ENCODE results near the gene TM9SF2.

- no peak for TF ChIP-seq MAX (IDR thresholded peaks at IDR 0.05)
- no peak for TF ChIP-seq RFX5 (IDR thresholded peaks at IDR 0.05)
- TF ChIP-seq CTCF (IDR thresholded peaks at IDR 0.05), result no peak
- no peak for TF ChIP-seq SREBF2 (IDR thresholded peaks at IDR 0.05)
- TF ChIP-seq POLR2A (IDR thresholded peaks at IDR 0.05; ENCODE audit: low read length), result no peak
- no peak for TF ChIP-seq HOXA7 (CRISPR knock-in tag; IDR thresholded peaks at IDR 0.05)
- no peak for TF ChIP-seq MAFK (IDR thresholded peaks at IDR 0.05; ENCODE audit: partially characterized antibody)
- no peak for TF ChIP-seq SMC3 (IDR thresholded peaks at IDR 0.05)
- no peak for TF ChIP-seq FOSL2 (IDR thresholded peaks at IDR 0.05)
- no peak for TF ChIP-seq FOSL2 (CRISPR knock-in tag; IDR thresholded peaks at IDR 0.05)
- TF ChIP-seq POLR2AphosphoS2 (conservative IDR thresholded peaks at IDR 0.05; ENCODE audit: low read length), result no peak
- no peak for TF ChIP-seq BCL3 (IDR thresholded peaks at IDR 0.05)
Observed at GRCh38 chr13:99525967-99526366, 24.7 kb downstream of the TM9SF2 start.
